ENCODE measurements around the gene OBSL1.

Gene OBSL1

GRCh38 chr2:219516888-219517287 is 54.5 kb downstream of the OBSL1 start:
- TF ChIP-seq EZH2phosphoT487 (IDR thresholded peaks at IDR 0.05; ENCODE audit: borderline replicate concordance, low read length) (no peak), CTCF (IDR thresholded peaks at IDR 0.05; ENCODE audit: low read depth, low read length, poor library complexity, severe bottlenecking) (no peak)
- no peaks in the 10 kb centered on the region for H3K9me2 ChIP-seq (replicated peaks; ENCODE audit: control insufficient read depth, low read length)
- H3K36me3 ChIP-seq (ENCODE audit: control insufficient read depth, low read length) = no peaks in the 10 kb centered on the region
- no peak overlapping the region for H3K4me3 ChIP-seq (ENCODE audit: low read length)
- H3K4me1 ChIP-seq (ENCODE audit: control insufficient read depth, low read length) = no peaks in the 10 kb centered on the region
- H3K9me3 ChIP-seq (ENCODE audit: control insufficient read depth, insufficient read depth, low read length) = no peaks in the 10 kb centered on the region
- no peaks in the 10 kb centered on the region; the same call in 1 of the 2 replicates for H4K20me1 ChIP-seq (ENCODE audit: control insufficient read depth, insufficient read depth, low read depth, low read length)
- H3K27me3 ChIP-seq (ENCODE audit: control insufficient read depth, low read length) = peaks cover 77% of the 10 kb centered on the region
- no peak overlapping the region for H3K27ac ChIP-seq (ENCODE audit: low read depth, low read length)
- H3F3A ChIP-seq (ENCODE audit: control insufficient read depth, insufficient read depth) = no peaks in the 10 kb centered on the region
- no peaks in the 10 kb centered on the region for H3K79me2 ChIP-seq (ENCODE audit: control insufficient read depth, low read length)
- no peak overlapping the region for H3K4me2 ChIP-seq (ENCODE audit: low read length)

- no peak overlapping the region for H3K4me3 ChIP-seq (ENCODE audit: low read length)
- H3K79me2 ChIP-seq (ENCODE audit: control insufficient read depth, low read length) = no peaks in the 10 kb centered on the region
- no peaks in the 10 kb centered on the region for H3K9me2 ChIP-seq (replicated peaks; ENCODE audit: control insufficient read depth, low read length)
- H3K36me3 ChIP-seq (ENCODE audit: control insufficient read depth, low read length) = no peaks in the 10 kb centered on the region
- no peaks in the 10 kb centered on the region; the same call in 1 of the 2 replicates for H4K20me1 ChIP-seq (ENCODE audit: control insufficient read depth, insufficient read depth, low read depth, low read length)
- H3K27ac ChIP-seq (ENCODE audit: low read depth, low read length) = no peak overlapping the region
- TF ChIP-seq EZH2phosphoT487 (IDR thresholded peaks at IDR 0.05; ENCODE audit: borderline replicate concordance, low read length) = no peak
- no peak for TF ChIP-seq CTCF (IDR thresholded peaks at IDR 0.05; ENCODE audit: low read depth, low read length, poor library complexity, severe bottlenecking)
- no peak overlapping the region for H3K4me2 ChIP-seq (ENCODE audit: low read length)
- no peaks in the 10 kb centered on the region for H3K9me3 ChIP-seq (ENCODE audit: control insufficient read depth, insufficient read depth, low read length)
- no peaks in the 10 kb centered on the region for H3F3A ChIP-seq (ENCODE audit: control insufficient read depth, insufficient read depth)
- peaks cover 77% of the 10 kb centered on the region for H3K27me3 ChIP-seq (ENCODE audit: control insufficient read depth, low read length)
- H3K4me1 ChIP-seq (ENCODE audit: control insufficient read depth, low read length) = no peaks in the 10 kb centered on the region
Measured at GRCh38 chr2:219515874-219516629, 55.3 kb downstream of the OBSL1 start.

GRCh38 chr2:219514836-219515235 is 56.5 kb downstream of the OBSL1 start:
- Histone ChIP-seq H3K4me1 (ENCODE audit: control insufficient read depth, low read length) (peaks cover 3% of the 10 kb centered on the region; the same call in 1 of the 2 replicates), H3K36me3 (ENCODE audit: control insufficient read depth, low read length) (no peaks in the 10 kb centered on the region), H3K27ac (ENCODE audit: low read depth, low read length) (no peak overlapping the region), H4K20me1 (ENCODE audit: control insufficient read depth, insufficient read depth, low read depth, low read length) (no peaks in the 10 kb centered on the region; the same call in 1 of the 2 replicates), H3K27me3 (ENCODE audit: control insufficient read depth, low read length) (peaks cover 80% of the 10 kb centered on the region), H3K9me3 (ENCODE audit: control insufficient read depth, insufficient read depth, low read length) (no peaks in the 10 kb centered on the region), H3K9me2 (replicated peaks; ENCODE audit: control insufficient read depth, low read length) (no peaks in the 10 kb centered on the region), H3K4me3 (ENCODE audit: low read length) (no peak overlapping the region), H3K4me2 (ENCODE audit: low read length) (no peak overlapping the region), H3K79me2 (ENCODE audit: control insufficient read depth, low read length) (no peaks in the 10 kb centered on the region), H3F3A (ENCODE audit: control insufficient read depth, insufficient read depth) (no peaks in the 10 kb centered on the region)
- TF ChIP-seq CTCF (IDR thresholded peaks at IDR 0.05; ENCODE audit: low read depth, low read length, poor library complexity, severe bottlenecking) (no peak), EZH2phosphoT487 (IDR thresholded peaks at IDR 0.05; ENCODE audit: borderline replicate concordance, low read length) (no peak)
